Smooth muscle cell (in vitro differentiated cells): ENCODE measurements around the gene CLEC16A. TPM values are rescaled to one million over a fixed set of nuclear protein-coding genes. Genes with fewer than 3 reads are reported as not detected.

ENCODE experiments used
- DNase-seq: peaks from one replicate; lab custom pipeline; 2025; ENCODE audit not compliant: unreplicated experiment; lab: John Stamatoyannopoulos, UW
- H2AFZ ChIP-seq: fragments of 200-600 bp; sonication (generic); 2 replicates; pipeline ENCODE4 v1.6.0; 2016; ENCODE audit warnings: antibody characterized with exemption, low read depth, mild to moderate bottlenecking
- H3F3A ChIP-seq: fragments of 200-600 bp; sonication (generic); 2 replicates; pipeline ENCODE4 v1.6.0; 2017; ENCODE audit warnings: antibody characterized with exemption, low read depth
- H3K27ac ChIP-seq: fragments of 200-600 bp; sonication (generic); 2 replicates; pipeline ENCODE4 v1.5.1; 2016; ENCODE audit warnings: low read depth, mild to moderate bottlenecking
- H3K27me3 ChIP-seq: fragments of 200-600 bp; sonication (generic); 2 replicates; pipeline ENCODE4 v1.6.1; 2016; ENCODE audit warnings: low read depth, mild to moderate bottlenecking
- H3K36me3 ChIP-seq: fragments of 200-600 bp; sonication (generic); 2 replicates; pipeline ENCODE4 v1.5.1; 2016; ENCODE audit warnings: low read depth
- H3K4me1 ChIP-seq: fragments of 200-600 bp; sonication (generic); 2 replicates; pipeline ENCODE4 v1.5.1; 2016; ENCODE audit warnings: low read depth
- H3K4me2 ChIP-seq: fragments of 200-600 bp; sonication (generic); 2 replicates; pipeline ENCODE4 v1.6.0; 2016; ENCODE audit warnings: mild to moderate bottlenecking
- H3K4me3 ChIP-seq: fragments of 200-600 bp; sonication (generic); 2 replicates; pipeline ENCODE4 v1.5.1; 2016; ENCODE audit warnings: mild to moderate bottlenecking
- H3K79me2 ChIP-seq: fragments of 200-600 bp; sonication (generic); 2 replicates; pipeline ENCODE4 v1.6.0; 2016; ENCODE audit warnings: low read depth, mild to moderate bottlenecking
- H3K9ac ChIP-seq: fragments of 200-600 bp; sonication (generic); 2 replicates; pipeline ENCODE4 v1.6.0; 2016; ENCODE audit warnings: low read depth
- H3K9me3 ChIP-seq: fragments of 200-600 bp; sonication (generic); replicated peaks from 2 replicates; pipeline ENCODE4 v1.5.1; 2016; ENCODE audit warnings: low read depth
- H4K20me1 ChIP-seq: fragments of 200-600 bp; sonication (generic); 2 replicates; pipeline ENCODE4 v1.6.0; 2016; ENCODE audit warnings: low read depth
- CTCF ChIP-seq: fragments of 200-600 bp; sonication (generic); IDR thresholded peaks from 2 replicates; pipeline ENCODE4 v1.5.1; 2017; ENCODE audit warnings: borderline replicate concordance, mild to moderate bottlenecking, antibody characterized with exemption; ENCODE audit not compliant: insufficient read depth, poor library complexity, severe bottlenecking
- WGBS: methylation state at CpG from one replicate; pipeline ENCODE4 v1.1.7; 2016; ENCODE audit warnings: low lambda C conversion rate; 5-methylcytosine and 5-hydroxymethylcytosine counted together
- polyA plus RNA-seq: library from polyadenylated mRNA; unstranded; fragments of >200 nt; fragmentation: Nextera tagmentation; extraction: Ambion mirVana; gene quantifications from 2 replicates; pipeline ENCODE4 v1.2.1, GENCODE V29; 2016
- total RNA-seq: library from RNA; depleted of rRNA; stranded (reverse); fragments of >200 nt; gene quantifications from 2 replicates; pipeline ENCODE4 v1.2.3, GENCODE V29; 2014

The CLEC16A gene
- total and polyA plus RNA-seq, 2 experiments from 2014 or later, result 12.6 to 16.2 TPM

DNA sequence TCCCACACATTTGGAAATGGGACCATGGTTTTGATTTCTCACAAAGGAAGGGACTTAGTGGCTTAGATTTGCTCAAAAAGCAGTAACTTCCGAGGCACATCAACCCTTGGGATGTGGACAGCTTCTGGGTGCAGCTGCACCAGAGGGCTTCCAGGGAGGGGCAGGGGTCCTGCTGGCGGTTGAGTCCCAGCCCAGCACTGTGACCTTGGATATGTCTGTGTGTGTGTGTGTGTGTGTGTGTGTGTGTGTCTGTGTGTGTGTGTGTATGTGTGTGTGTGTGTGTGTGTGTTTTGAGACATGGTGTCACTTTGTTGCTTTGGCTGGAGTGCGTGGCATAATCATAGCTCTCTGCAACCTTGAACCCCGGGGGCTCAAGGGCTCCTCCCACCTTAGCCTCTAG is 130.8 kb downstream of the CLEC16A start:
- peaks cover 43% of the 10 kb centered on the region for H3F3A ChIP-seq
- H3K27ac ChIP-seq, result no peak overlapping the region
- no peaks in the 10 kb centered on the region for H3K79me2 ChIP-seq
- H3K9ac ChIP-seq, result no peak overlapping the region
- WGBS, result 74% methylated on average over 4 of the region's 4 CpGs
- H3K36me3 ChIP-seq, result no peaks in the 10 kb centered on the region
- no peak overlapping the region for H2AFZ ChIP-seq
- no peak for TF ChIP-seq CTCF
- H3K4me2 ChIP-seq, result no peak overlapping the region
- H3K4me3 ChIP-seq, result no peak overlapping the region
- no peaks in the 10 kb centered on the region for H3K27me3 ChIP-seq
- H3K4me1 ChIP-seq, result peaks cover 9% of the 10 kb centered on the region
- H3K9me3 ChIP-seq, result no peaks in the 10 kb centered on the region
- no peak for DNase-seq
- H4K20me1 ChIP-seq, result peaks cover 14% of the 10 kb centered on the region

GRCh38 chr16:11076259-11077018 is 132.1 kb downstream of the CLEC16A start:
- Histone ChIP-seq H3K36me3 (no peaks in the 10 kb centered on the region), H2AFZ (no peak overlapping the region), H3K4me3 (no peak overlapping the region), H3K9ac (no peak overlapping the region), H3K27me3 (no peaks in the 10 kb centered on the region), H3K27ac (peak overlapping the region; percentile 99), H3F3A (peaks cover 51% of the 10 kb centered on the region), H4K20me1 (peaks cover 14% of the 10 kb centered on the region), H3K79me2 (no peaks in the 10 kb centered on the region), H3K4me1 (peaks cover 9% of the 10 kb centered on the region), H3K4me2 (peak overlapping the region; percentile 17), H3K9me3 (no peaks in the 10 kb centered on the region)
- no peak for DNase-seq
- WGBS, result 29% methylated on average over 13 of the region's 13 CpGs
- TF ChIP-seq CTCF, result no peak

DNA sequence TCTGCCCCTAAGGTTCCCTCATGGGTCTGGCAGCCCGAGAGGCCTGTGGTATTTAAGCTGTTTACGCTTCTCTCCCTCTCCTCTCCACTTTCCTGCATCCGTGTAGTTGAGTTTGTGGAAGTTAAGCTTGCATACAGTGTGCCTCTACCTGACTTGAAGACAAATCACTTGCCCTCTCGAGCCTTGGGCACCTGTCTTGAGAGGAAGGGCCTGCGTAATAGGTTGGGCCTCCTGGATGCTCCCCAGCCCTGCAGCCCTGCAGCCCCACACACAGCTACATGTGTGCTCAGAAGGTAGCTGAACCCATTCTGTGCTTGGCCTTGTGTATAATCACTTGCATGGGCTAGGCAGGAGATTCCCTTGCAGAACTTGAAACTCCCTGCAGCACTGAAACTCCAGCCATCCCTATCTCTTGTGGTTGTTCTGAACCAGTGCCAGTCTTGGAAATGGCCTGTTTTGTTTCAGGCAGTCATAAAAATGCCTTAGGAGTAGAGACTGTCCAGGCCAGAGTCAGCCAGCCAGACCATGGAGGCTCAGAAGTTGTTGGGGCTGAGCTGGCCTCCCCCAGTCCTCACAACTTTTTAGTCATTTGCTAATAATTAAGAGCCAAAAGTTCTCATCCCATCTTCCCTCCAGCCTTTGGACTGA is 134.6 kb downstream of the CLEC16A start:
- Histone ChIP-seq H2AFZ (no peak overlapping the region), H4K20me1 (peaks cover 14% of the 10 kb centered on the region), H3K4me1 (peaks cover 10% of the 10 kb centered on the region), H3K4me3 (no peak overlapping the region), H3K36me3 (no peaks in the 10 kb centered on the region), H3K9ac (peak overlapping the region; percentile 84), H3K79me2 (no peaks in the 10 kb centered on the region), H3K27me3 (no peaks in the 10 kb centered on the region), H3K4me2 (peak overlapping the region; percentile 75), H3K27ac (peak overlapping the region; percentile 99), H3F3A (peaks cover 45% of the 10 kb centered on the region), H3K9me3 (no peaks in the 10 kb centered on the region)
- no peak for TF ChIP-seq CTCF
- DNase-seq, result peak; percentile 31
- WGBS, result 35% methylated on average over 5 of the region's 5 CpGs
